ENCODE measurements around the gene TTLL11. TPM values are rescaled to one million over a fixed set of nuclear protein-coding genes. Genes with fewer than 3 reads are reported as not detected.

Gene TTLL11
- total RNA-seq, 2 experiments from 2014 or later = 3.3 to 6.9 TPM

DNA sequence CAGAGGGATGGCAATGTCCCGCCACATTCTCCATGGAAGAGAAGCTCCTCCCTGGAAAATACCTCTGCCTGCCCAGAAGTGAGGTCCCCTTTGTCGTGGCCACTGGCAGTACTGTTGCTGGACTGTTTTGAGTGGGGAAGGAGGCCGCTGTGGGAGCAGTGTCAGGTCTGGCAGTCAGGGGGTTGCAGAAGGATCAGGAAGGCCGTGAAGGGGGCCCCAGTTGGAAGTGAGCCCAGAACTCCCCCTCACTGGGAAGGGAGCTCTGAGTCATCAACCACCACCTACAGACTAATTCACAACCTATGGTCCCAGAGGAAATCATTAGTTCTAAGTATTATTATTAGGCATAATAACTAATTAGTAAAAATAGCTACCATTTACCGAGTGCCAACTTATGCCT, 200.4 kb downstream of the TTLL11 start:
- no peaks in the 10 kb centered on the region for H4K20me1 ChIP-seq (ENCODE audit: insufficient read depth, low read length)
- no peak overlapping the region for H3K4me3 ChIP-seq (ENCODE audit: low read depth, low read length, poor library complexity, severe bottlenecking)
- BruUV-seq (replicated peaks) = no TSS peak
- H3K9me2 ChIP-seq (ENCODE audit: insufficient read depth, low read length) = no peaks in the 10 kb centered on the region
- TF ChIP-seq, protein P1, sequence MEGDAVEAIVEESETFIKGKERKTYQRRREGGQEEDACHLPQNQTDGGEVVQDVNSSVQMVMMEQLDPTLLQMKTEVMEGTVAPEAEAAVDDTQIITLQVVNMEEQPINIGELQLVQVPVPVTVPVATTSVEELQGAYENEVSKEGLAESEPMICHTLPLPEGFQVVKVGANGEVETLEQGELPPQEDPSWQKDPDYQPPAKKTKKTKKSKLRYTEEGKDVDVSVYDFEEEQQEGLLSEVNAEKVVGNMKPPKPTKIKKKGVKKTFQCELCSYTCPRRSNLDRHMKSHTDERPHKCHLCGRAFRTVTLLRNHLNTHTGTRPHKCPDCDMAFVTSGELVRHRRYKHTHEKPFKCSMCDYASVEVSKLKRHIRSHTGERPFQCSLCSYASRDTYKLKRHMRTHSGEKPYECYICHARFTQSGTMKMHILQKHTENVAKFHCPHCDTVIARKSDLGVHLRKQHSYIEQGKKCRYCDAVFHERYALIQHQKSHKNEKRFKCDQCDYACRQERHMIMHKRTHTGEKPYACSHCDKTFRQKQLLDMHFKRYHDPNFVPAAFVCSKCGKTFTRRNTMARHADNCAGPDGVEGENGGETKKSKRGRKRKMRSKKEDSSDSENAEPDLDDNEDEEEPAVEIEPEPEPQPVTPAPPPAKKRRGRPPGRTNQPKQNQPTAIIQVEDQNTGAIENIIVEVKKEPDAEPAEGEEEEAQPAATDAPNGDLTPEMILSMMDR (conservative IDR thresholded peaks at IDR 0.05; ENCODE audit: low read length) = no peak
- TF ChIP-seq EZH2phosphoT487 (IDR thresholded peaks at IDR 0.05; ENCODE audit: borderline replicate concordance, low read depth, low read length) = no peak
- POLR2A ChIA-PET = no interaction called here
- no peaks in the 10 kb centered on the region for H3K79me2 ChIP-seq (ENCODE audit: insufficient read depth, low read depth, low read length)
- no peak overlapping the region for H3K27ac ChIP-seq (ENCODE audit: low read depth, low read length, poor library complexity, severe bottlenecking)
- no peak for DNase-seq (ENCODE audit: low spot score)
- intact Hi-C loops (cut with micrococcal nuclease; ENCODE audit: unreplicated experiment) = loop anchor here (2.0 kb wide), 1 partner anchor 46 kb away; no protein-coding TSS in a partner anchor
- no peaks in the 10 kb centered on the region for H3K36me3 ChIP-seq (ENCODE audit: insufficient read depth, low read length)
- 0 out of 2 replicates have a peak, but pooled peaks cover 7% of the 10 kb centered on the region for H3K9me3 ChIP-seq (ENCODE audit: low read length)
- no peak overlapping the region for H3K4me2 ChIP-seq (ENCODE audit: low read length)
- no peak overlapping the region for H2AFZ ChIP-seq (ENCODE audit: low read length)
- peaks cover 33% of the 10 kb centered on the region for H3K4me1 ChIP-seq (ENCODE audit: insufficient read depth, low read length, poor library complexity, severe bottlenecking)
- CTCF ChIA-PET (ENCODE audit: unreplicated experiment) = no interaction called here

DNA sequence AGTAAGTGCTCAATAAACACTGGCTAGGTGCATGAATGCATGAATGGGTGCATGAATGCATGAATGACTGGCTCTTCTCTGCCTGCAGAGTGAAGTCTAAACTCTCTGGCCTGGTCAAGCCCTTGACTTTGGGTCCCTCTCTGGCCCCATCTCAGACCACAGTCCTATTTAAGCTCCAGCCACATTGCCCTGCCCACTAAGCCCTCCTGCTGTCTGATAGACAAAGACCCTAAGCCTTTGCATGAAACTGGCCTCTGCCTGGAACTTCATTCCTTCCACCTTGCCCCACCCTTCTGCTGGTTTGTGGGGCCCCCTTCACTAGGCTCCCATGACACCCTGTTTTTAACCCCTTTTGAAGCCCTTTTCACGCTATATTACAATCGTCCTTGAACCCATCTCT, 202.4 kb downstream of the TTLL11 start:
- DNase-seq (ENCODE audit: low spot score) = no peak
- no peaks in the 10 kb centered on the region for H3K36me3 ChIP-seq (ENCODE audit: insufficient read depth, low read length)
- no peaks in the 10 kb centered on the region for H3K79me2 ChIP-seq (ENCODE audit: insufficient read depth, low read depth, low read length)
- BruUV-seq (replicated peaks) = no TSS peak
- intact Hi-C loops (cut with micrococcal nuclease; ENCODE audit: unreplicated experiment) = no loop called here
- no peak overlapping the region for H3K4me3 ChIP-seq (ENCODE audit: low read depth, low read length, poor library complexity, severe bottlenecking)
- H4K20me1 ChIP-seq (ENCODE audit: insufficient read depth, low read length) = no peaks in the 10 kb centered on the region
- H3K9me3 ChIP-seq (ENCODE audit: low read length) = 0 out of 2 replicates have a peak, but pooled peaks cover 7% of the 10 kb centered on the region
- ChIA-PET POLR2A (no interaction called here), CTCF (ENCODE audit: unreplicated experiment) (no interaction called here)
- H3K4me2 ChIP-seq (ENCODE audit: low read length) = no peak overlapping the region
- H2AFZ ChIP-seq (ENCODE audit: low read length) = no peak overlapping the region
- H3K4me1 ChIP-seq (ENCODE audit: insufficient read depth, low read length, poor library complexity, severe bottlenecking) = peaks cover 31% of the 10 kb centered on the region
- no peak overlapping the region for H3K27ac ChIP-seq (ENCODE audit: low read depth, low read length, poor library complexity, severe bottlenecking)
- TF ChIP-seq, protein P1 (conservative IDR thresholded peaks at IDR 0.05; ENCODE audit: low read length) = no peak
- TF ChIP-seq EZH2phosphoT487 (IDR thresholded peaks at IDR 0.05; ENCODE audit: borderline replicate concordance, low read depth, low read length) = no peak
- H3K9me2 ChIP-seq (ENCODE audit: insufficient read depth, low read length) = no peaks in the 10 kb centered on the region

DNA sequence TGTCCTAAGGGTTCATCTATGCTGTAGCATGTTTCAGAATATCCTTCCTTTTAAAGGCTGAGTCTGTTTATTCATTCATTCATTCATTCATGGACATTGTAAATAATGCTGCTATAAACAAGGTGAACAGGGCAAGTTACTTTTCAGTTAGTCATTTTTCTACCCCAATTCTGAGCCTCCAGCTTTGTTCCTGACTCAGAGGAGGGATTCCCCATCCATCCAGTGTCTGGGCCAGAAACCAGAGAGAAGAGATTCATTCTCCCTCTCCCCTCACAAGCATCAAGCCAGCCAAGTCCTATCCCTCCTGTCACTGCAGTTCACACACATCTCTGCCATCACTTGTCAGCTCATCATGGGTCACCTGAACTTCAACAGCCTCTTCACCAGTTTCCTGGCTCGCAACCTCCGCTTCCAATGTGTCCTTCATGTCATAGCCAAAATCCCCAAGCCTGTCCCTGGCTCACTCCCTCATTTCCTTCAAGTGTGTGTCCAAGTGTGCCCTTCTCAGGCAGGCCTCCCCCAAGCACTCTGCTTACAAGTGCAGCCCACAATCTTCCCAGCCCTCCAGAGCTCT, 203.0 kb downstream of the TTLL11 start:
- 0 out of 2 replicates have a peak, but pooled peaks cover under 1% of the 10 kb centered on the region for H3K9me3 ChIP-seq (ENCODE audit: low read length)
- CTCF ChIA-PET (ENCODE audit: unreplicated experiment) = no interaction called here
- intact Hi-C loops (cut with micrococcal nuclease; ENCODE audit: unreplicated experiment) = no loop called here

More for the DNA sequence above, 203.0 kb downstream of the TTLL11 start:
- H3K9me2 ChIP-seq (ENCODE audit: insufficient read depth, low read length) = no peaks in the 10 kb centered on the region
- no peak for DNase-seq (ENCODE audit: low spot score)
- POLR2A ChIA-PET = no interaction called here
- no TSS peak for BruUV-seq (replicated peaks)
- no peak overlapping the region for H3K4me3 ChIP-seq (ENCODE audit: low read depth, low read length, poor library complexity, severe bottlenecking)
- H4K20me1 ChIP-seq (ENCODE audit: insufficient read depth, low read length) = no peaks in the 10 kb centered on the region
- no peak overlapping the region for H3K27ac ChIP-seq (ENCODE audit: low read depth, low read length, poor library complexity, severe bottlenecking)
- H3K4me1 ChIP-seq (ENCODE audit: insufficient read depth, low read length, poor library complexity, severe bottlenecking) = peaks cover 38% of the 10 kb centered on the region
- H2AFZ ChIP-seq (ENCODE audit: low read length) = no peak overlapping the region
- no peaks in the 10 kb centered on the region for H3K79me2 ChIP-seq (ENCODE audit: insufficient read depth, low read depth, low read length)
- H3K4me2 ChIP-seq (ENCODE audit: low read length) = no peak overlapping the region
- TF ChIP-seq EZH2phosphoT487 (IDR thresholded peaks at IDR 0.05; ENCODE audit: borderline replicate concordance, low read depth, low read length) = no peak
- TF ChIP-seq, protein P1 (conservative IDR thresholded peaks at IDR 0.05; ENCODE audit: low read length) = no peak
- no peaks in the 10 kb centered on the region for H3K36me3 ChIP-seq (ENCODE audit: insufficient read depth, low read length)
